ENCODE data around the gene OGG1.

GRCh38 chr3:9806137-9806536, 56.4 kb downstream of the OGG1 start:
- TF ChIP-seq CTCF (IDR thresholded peaks at IDR 0.05; ENCODE audit: insufficient read depth, low read depth, low read length) = no peak
- TF ChIP-seq EZH2 (IDR thresholded peaks at IDR 0.05; ENCODE audit: insufficient read depth, low read length) = no peak

Data from astrocyte (in vitro differentiated cells and primary cell).